ENCODE measurements around the gene FLT3.

DNA sequence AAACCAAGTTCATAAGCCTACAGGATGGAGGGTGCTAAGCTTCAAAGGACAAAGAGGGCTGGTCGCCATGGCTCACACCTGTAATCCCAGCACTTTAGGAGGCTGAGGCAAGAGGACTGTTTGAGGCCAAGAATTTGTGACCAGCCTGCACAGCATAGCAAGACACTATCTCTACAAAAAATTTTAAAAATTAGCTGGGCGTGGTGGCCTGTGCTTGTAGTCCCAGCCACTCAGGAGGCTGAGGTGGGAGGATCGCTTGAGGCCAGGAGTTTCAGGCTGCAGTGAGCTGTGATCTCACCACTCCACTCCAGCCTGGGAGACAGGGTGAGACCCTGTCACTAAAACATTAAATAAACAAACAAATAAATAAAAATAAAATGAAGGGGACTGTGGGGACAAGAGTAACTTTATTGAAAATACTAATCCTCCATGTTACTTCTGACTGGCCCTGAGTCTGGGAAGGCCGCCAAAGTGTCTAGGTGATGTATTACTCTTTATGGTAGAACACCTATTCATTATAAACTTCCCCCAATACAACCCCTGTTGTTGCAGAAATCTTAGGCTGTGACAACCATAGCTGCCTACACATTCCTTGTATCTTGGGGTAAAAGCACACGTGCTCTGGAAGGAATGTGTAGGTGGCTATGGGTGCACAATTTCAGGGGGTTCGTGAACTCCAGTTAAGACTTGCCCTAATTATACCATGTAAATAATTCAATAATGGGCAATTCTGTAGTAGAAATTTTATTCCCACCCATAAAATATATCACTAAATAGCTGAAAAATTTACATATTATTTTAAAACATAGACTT is 97.3 kb downstream of the FLT3 start:
- no peak for TF ChIP-seq POLR2A (IDR thresholded peaks at IDR 0.05)
- TF ChIP-seq, protein P1, sequence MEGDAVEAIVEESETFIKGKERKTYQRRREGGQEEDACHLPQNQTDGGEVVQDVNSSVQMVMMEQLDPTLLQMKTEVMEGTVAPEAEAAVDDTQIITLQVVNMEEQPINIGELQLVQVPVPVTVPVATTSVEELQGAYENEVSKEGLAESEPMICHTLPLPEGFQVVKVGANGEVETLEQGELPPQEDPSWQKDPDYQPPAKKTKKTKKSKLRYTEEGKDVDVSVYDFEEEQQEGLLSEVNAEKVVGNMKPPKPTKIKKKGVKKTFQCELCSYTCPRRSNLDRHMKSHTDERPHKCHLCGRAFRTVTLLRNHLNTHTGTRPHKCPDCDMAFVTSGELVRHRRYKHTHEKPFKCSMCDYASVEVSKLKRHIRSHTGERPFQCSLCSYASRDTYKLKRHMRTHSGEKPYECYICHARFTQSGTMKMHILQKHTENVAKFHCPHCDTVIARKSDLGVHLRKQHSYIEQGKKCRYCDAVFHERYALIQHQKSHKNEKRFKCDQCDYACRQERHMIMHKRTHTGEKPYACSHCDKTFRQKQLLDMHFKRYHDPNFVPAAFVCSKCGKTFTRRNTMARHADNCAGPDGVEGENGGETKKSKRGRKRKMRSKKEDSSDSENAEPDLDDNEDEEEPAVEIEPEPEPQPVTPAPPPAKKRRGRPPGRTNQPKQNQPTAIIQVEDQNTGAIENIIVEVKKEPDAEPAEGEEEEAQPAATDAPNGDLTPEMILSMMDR (IDR thresholded peaks at IDR 0.05), result no peak
- no peak for TF ChIP-seq POLR2AphosphoS5 (IDR thresholded peaks at IDR 0.05)
- no peak for TF ChIP-seq EP300 (IDR thresholded peaks at IDR 0.05)
